Neuronal stem cell (in vitro differentiated cells): ENCODE measurements around the gene TCP1.

Experiments used
- DNase-seq: peaks from one replicate; pipeline ENCODE4 v3.0.0-alpha.2; 2013; ENCODE audit warnings: low spot score
- H2AFZ ChIP-seq: one replicate; pipeline ENCODE4 v1.6.1; 2013; ENCODE audit warnings: mild to moderate bottlenecking, low read length, inconsistent platforms
- H2AK5ac ChIP-seq: 2 replicates; pipeline ENCODE4 v1.6.1; 2013; ENCODE audit warnings: low read depth, mild to moderate bottlenecking, inconsistent platforms, low read length, moderate library complexity, mixed read lengths
- H2BK120ac ChIP-seq: 2 replicates; pipeline ENCODE4 v1.6.1; 2013; ENCODE audit warnings: low read depth, mild to moderate bottlenecking, inconsistent platforms, low read length, moderate library complexity, mixed read lengths
- H2BK12ac ChIP-seq: one replicate; pipeline ENCODE4 v1.6.1; 2013; ENCODE audit warnings: low read length, inconsistent platforms
- H2BK15ac ChIP-seq: 2 replicates; pipeline ENCODE4 v1.6.1; 2013; ENCODE audit warnings: mild to moderate bottlenecking, low read length, inconsistent platforms, mixed read lengths
- H2BK5ac ChIP-seq: one replicate; pipeline ENCODE4 v1.6.1; 2013; ENCODE audit warnings: inconsistent platforms, mild to moderate bottlenecking, low read length, moderate library complexity
- H3K14ac ChIP-seq: one replicate; pipeline ENCODE4 v1.6.1; 2013; ENCODE audit warnings: low read length, inconsistent platforms
- H3K18ac ChIP-seq: 2 replicates; pipeline ENCODE4 v1.6.1; 2013; ENCODE audit warnings: low read length, inconsistent platforms
- H3K23ac ChIP-seq: 2 replicates; pipeline ENCODE4 v1.6.1; 2013; ENCODE audit warnings: low read depth, mild to moderate bottlenecking, mixed read lengths, low read length, inconsistent platforms; ENCODE audit not compliant: poor library complexity
- H3K27ac ChIP-seq: replicated peaks from 3 replicates; pipeline ENCODE4 v1.5.1; 2013; ENCODE audit warnings: low read length, inconsistent platforms
- H3K27me3 ChIP-seq, 3 experiments: 2 replicates each; pipeline ENCODE4 v1.6.1; 2013; ENCODE audit warnings: low read length in 3 of 3, mild to moderate bottlenecking in 2 of 3, inconsistent platforms in 1 of 3, low read depth in 1 of 3, mixed read lengths in 1 of 3, moderate library complexity in 1 of 3; ENCODE audit not compliant: control insufficient read depth in 3 of 3, insufficient read depth in 3 of 3
- H3K36me3 ChIP-seq, 2 donors: replicated peaks in 1 of 2; 2 replicates each; pipeline ENCODE4 v1.6.1; 2013; ENCODE audit warnings: low read length in 2 of 2; ENCODE audit not compliant: control insufficient read depth in 2 of 2, insufficient read depth in 2 of 2
- H3K4ac ChIP-seq: 2 replicates; pipeline ENCODE4 v1.6.1; 2013; ENCODE audit warnings: inconsistent platforms, mild to moderate bottlenecking, low read length, moderate library complexity
- H3K4me1 ChIP-seq, 2 donors: 1 replicate in 1 of 2; 2 replicates in 1 of 2; pipeline ENCODE4 v1.6.1; 2013; ENCODE audit warnings: low read length in 2 of 2, low read depth in 1 of 2; ENCODE audit not compliant: control insufficient read depth in 2 of 2, insufficient read depth in 1 of 2
- H3K4me2 ChIP-seq: one replicate; pipeline ENCODE4 v1.6.1; 2013; ENCODE audit warnings: mild to moderate bottlenecking, low read length, inconsistent platforms; ENCODE audit not compliant: insufficient read depth, poor library complexity, severe bottlenecking
- H3K4me3 ChIP-seq, 2 donors: 2 replicates each; pipeline ENCODE4 v1.5.1; 2013; ENCODE audit warnings: low read length in 2 of 2, mild to moderate bottlenecking in 2 of 2, inconsistent platforms in 1 of 2, moderate library complexity in 1 of 2
- H3K79me1 ChIP-seq: one replicate; pipeline ENCODE4 v1.6.1; 2013; ENCODE audit warnings: low read depth, mild to moderate bottlenecking, inconsistent platforms, low read length, moderate library complexity
- H3K9ac ChIP-seq: one replicate; pipeline ENCODE4 v1.6.1; 2013; ENCODE audit warnings: mild to moderate bottlenecking, low read depth, low read length, inconsistent platforms; ENCODE audit not compliant: poor library complexity
- H3K9me3 ChIP-seq, 2 donors: replicated peaks in 1 of 2; 2 replicates each; pipeline versions ENCODE3 to v1.6.1; 2013; ENCODE audit warnings: low read length in 2 of 2, mild to moderate bottlenecking in 2 of 2, inconsistent platforms in 1 of 2, low read depth in 1 of 2, mixed read lengths in 1 of 2, moderate library complexity in 1 of 2; ENCODE audit not compliant: control insufficient read depth in 2 of 2, insufficient read depth in 1 of 2
- H4K8ac ChIP-seq: one replicate; pipeline ENCODE4 v1.6.1; 2013; ENCODE audit warnings: low read depth, mild to moderate bottlenecking, inconsistent platforms, low read length, moderate library complexity
- H4K91ac ChIP-seq: one replicate; pipeline ENCODE4 v1.6.1; 2013; ENCODE audit warnings: low read length, low read depth, mild to moderate bottlenecking, inconsistent platforms; ENCODE audit not compliant: poor library complexity
- WGBS, 2 donors: extraction: QIAGEN DNeasy Blood & Tissue Kit; methylation state at CpG; one replicate each; pipeline ENCODE4 v1.1.7; 2013; ENCODE audit warnings: missing lambda C conversion rate in 2 of 2, mixed read lengths in 1 of 2; ENCODE audit not compliant: insufficient read length in 2 of 2, insufficient replicate concordance in 1 of 2; ENCODE audit errors: extremely low coverage in 2 of 2; 5-methylcytosine and 5-hydroxymethylcytosine counted together

TCP1 gene

DNA sequence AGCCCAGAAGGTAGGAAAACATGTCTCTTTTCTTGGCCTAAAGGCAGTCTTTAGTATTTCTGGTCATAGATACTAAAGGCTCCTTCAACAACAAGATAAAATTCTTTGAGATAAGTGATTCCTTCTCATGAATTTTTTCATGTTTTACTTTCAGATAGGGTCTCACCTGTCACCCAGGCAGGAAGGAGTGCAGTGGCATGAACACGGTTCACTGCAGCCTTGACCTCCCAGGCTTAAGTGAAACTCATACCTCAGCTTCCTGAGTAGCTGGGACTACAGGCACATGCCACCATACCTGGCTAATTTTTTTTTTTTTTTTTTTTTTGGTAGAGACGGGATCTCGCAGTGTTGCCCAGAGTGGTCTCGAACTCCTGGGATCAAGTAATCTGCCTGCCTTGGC lies 19.7 kb upstream of the TCP1 start:
- Histone ChIP-seq H3K4ac (no peak overlapping the region), H3K36me3 (no peaks in the 10 kb centered on the region), H3K79me1 (no peaks in the 10 kb centered on the region), H3K14ac (no peak overlapping the region), H3K9me3 (no peaks in the 10 kb centered on the region), H3K23ac (no peak overlapping the region), H3K27ac (no peak overlapping the region), H3K4me1 (peaks cover 4 to 6% of the 10 kb centered on the region in 2 donors), H2AK5ac (no peak overlapping the region), H3K4me2 (no peak overlapping the region), H3K18ac (no peak overlapping the region), H2BK15ac (no peak overlapping the region), H3K27me3 (no peaks in the 10 kb centered on the region), H2BK120ac (no peak overlapping the region), H4K8ac (no peak overlapping the region), H2BK12ac (no peak overlapping the region), H2BK5ac (no peak overlapping the region), H3K9ac (no peak overlapping the region), H4K91ac (no peak overlapping the region), H3K4me3 (no peak overlapping the region), H2AFZ (peak overlapping the region; percentile 77)
- no peak for DNase-seq
- WGBS, 2 donors: no CpG with 5 or more reads among the region's 4 CpGs

DNA sequence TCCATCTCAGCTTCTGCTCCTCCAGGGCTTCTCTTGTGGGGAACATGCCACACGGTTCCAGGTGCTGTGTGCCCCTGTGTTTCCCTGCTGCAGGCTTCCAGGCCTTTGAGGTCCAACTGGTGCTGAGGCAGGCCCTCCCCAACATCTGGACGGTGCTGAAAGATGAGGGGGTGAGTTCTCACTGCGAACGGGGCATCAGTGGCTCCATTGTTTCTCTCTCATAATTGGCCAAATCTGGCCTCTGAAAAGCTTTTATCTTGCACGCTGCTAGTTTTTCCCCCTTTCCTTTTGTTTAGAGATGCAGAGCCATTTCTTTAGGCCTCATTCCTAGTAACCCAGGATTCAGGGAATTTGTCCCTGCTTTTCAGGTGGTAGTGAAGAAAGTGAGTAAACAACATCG lies 19.2 kb upstream of the TCP1 start:
- H3K23ac ChIP-seq: no peak overlapping the region
- H3K27me3 ChIP-seq: no peaks in the 10 kb centered on the region
- H3K4me3 ChIP-seq: no peak overlapping the region
- H3K4me2 ChIP-seq: no peak overlapping the region
- WGBS, 2 donors: no CpG with 5 or more reads among the region's 6 CpGs
- no peaks in the 10 kb centered on the region for H3K36me3 ChIP-seq
- H4K91ac ChIP-seq: no peak overlapping the region
- no peak overlapping the region for H3K27ac ChIP-seq
- H2AK5ac ChIP-seq: no peak overlapping the region
- no peak overlapping the region for H3K18ac ChIP-seq
- H4K8ac ChIP-seq: no peak overlapping the region
- H3K14ac ChIP-seq: no peak overlapping the region
- H3K9ac ChIP-seq: no peak overlapping the region
- no peaks in the 10 kb centered on the region for H3K9me3 ChIP-seq
- no peak overlapping the region for H2BK5ac ChIP-seq
- H3K4me1 ChIP-seq: peaks cover 4 to 6% of the 10 kb centered on the region in 2 donors
- DNase-seq: no peak
- no peak overlapping the region for H2BK120ac ChIP-seq
- H3K4ac ChIP-seq: no peak overlapping the region
- peak overlapping the region; percentile 77 for H2AFZ ChIP-seq
- no peaks in the 10 kb centered on the region for H3K79me1 ChIP-seq
- no peak overlapping the region for H2BK15ac ChIP-seq
- H2BK12ac ChIP-seq: no peak overlapping the region

DNA sequence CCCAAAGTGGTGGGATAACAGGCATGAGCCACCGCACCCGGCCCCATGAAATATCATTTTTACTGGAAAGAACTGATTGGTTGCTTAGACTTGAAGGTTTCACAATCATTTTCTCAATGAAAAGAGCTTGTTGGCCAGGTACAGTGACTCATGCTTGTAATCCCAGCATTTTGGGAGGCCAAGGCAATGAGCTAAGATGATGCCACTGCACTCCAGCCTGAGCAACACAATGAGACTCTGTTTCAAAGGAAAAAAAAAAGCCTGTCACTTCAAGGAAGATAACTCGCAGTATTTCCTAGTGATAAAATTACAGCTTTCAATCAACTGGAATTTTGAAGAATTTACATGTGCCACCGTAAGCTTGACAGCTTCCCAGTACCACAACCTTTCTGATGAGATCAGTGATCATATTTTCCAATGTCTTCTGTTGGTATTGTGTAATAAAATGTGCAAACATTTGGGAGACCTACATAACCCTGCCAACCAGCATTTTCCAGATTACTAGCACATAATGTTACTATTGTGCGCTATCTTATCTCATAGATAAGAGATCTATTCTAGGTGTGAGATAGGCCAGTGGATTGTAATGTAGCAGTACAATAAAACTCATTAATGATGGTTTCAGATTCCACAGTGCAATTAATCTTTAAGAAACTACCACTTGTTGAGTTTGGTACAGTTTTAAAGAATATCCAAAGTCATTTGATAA lies 17.9 kb upstream of the TCP1 start:
- Histone ChIP-seq H3K4ac (no peak overlapping the region), H3K18ac (no peak overlapping the region), H2BK15ac (no peak overlapping the region), H3K14ac (no peak overlapping the region), H2AFZ (no peak overlapping the region), H2BK5ac (no peak overlapping the region), H3K9me3 (no peaks in the 10 kb centered on the region), H2BK12ac (no peak overlapping the region), H3K27ac (no peak overlapping the region), H4K91ac (no peak overlapping the region), H3K4me2 (no peak overlapping the region), H2BK120ac (no peak overlapping the region), H3K36me3 (no peaks in the 10 kb centered on the region), H3K79me1 (no peaks in the 10 kb centered on the region), H3K4me1 (peaks cover 2 to 6% of the 10 kb centered on the region in 2 donors), H4K8ac (no peak overlapping the region), H2AK5ac (no peak overlapping the region), H3K4me3 (no peak overlapping the region), H3K23ac (no peak overlapping the region), H3K9ac (no peak overlapping the region), H3K27me3 (no peaks in the 10 kb centered on the region)
- WGBS, 2 donors: no CpG with 5 or more reads among the region's 5 CpGs
- no peak for DNase-seq

DNA sequence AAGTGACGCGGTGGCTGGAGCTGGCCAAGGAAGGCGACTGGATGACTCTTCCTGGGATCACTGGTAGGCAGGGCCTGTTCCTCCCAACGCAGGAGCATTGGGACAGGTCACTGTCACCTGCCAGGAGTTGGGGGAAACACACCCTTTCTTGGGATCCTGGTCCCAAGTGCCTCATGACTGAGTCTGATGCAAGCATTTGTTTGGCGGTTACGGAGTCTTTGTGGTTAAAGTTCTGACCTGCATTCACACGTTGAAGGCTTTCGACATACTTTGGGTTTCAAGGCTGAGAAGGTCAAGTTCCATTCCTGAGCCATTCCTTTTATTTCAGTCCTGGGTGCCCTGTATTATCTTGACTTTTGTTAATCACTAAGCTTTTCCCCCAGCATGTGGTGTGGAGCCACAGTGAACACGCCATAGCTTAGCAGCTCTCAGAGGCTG lies 16.6 kb upstream of the TCP1 start:
- H4K91ac ChIP-seq: no peak overlapping the region
- H3K79me1 ChIP-seq: no peaks in the 10 kb centered on the region
- no peak overlapping the region for H3K23ac ChIP-seq
- H2AK5ac ChIP-seq: no peak overlapping the region
- no peaks in the 10 kb centered on the region for H3K27me3 ChIP-seq
- H3K9me3 ChIP-seq: no peaks in the 10 kb centered on the region
- no peak for DNase-seq
- no peak overlapping the region for H2BK15ac ChIP-seq
- H3K4ac ChIP-seq: no peak overlapping the region
- no CpG with 5 or more reads among the region's 9 CpGs for WGBS, 2 donors
- no peak overlapping the region for H2BK120ac ChIP-seq
- H3K4me1 ChIP-seq: peaks cover 2 to 6% of the 10 kb centered on the region in 2 donors
- H2BK5ac ChIP-seq: no peak overlapping the region
- no peak overlapping the region for H3K14ac ChIP-seq
- H3K18ac ChIP-seq: no peak overlapping the region
- no peak overlapping the region for H2BK12ac ChIP-seq
- no peak overlapping the region for H3K4me3 ChIP-seq
- no peak overlapping the region for H4K8ac ChIP-seq
- no peaks in the 10 kb centered on the region for H3K36me3 ChIP-seq
- H3K4me2 ChIP-seq: no peak overlapping the region
- no peak overlapping the region for H3K9ac ChIP-seq
- no peak overlapping the region for H3K27ac ChIP-seq
- H2AFZ ChIP-seq: no peak overlapping the region
